ENCODE results near the gene LRRC1.

The LRRC1 gene

DNA sequence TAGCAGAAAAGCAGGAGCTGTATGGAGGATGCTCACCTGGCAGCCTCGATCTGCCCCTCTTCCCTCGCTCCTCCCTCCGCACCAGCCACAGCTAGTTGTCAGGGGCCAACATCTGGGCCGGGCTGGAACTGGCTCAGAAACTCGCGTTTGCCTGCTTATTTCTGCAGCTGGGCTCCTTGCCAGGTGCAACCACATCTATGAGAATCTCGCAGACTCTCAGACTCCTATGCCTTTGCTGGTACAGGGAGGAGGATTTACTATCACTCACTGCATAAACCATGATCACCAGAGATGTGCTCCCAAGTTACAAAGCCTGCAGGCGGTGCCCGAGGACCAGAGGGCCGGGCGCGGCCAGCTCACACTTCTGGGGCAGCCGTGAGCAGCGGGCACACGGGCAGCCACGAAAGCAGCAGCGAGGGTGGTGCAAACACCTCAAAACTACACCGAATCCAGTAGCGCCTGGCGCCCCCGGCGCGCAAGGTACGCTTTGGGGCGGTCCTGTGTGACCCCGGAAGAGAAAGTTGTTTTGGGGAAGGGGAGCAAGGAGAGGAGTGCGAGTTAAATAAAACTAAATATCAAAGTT lies 577 bp upstream of the LRRC1 start (continued):
- TF ChIP-seq, protein P1, sequence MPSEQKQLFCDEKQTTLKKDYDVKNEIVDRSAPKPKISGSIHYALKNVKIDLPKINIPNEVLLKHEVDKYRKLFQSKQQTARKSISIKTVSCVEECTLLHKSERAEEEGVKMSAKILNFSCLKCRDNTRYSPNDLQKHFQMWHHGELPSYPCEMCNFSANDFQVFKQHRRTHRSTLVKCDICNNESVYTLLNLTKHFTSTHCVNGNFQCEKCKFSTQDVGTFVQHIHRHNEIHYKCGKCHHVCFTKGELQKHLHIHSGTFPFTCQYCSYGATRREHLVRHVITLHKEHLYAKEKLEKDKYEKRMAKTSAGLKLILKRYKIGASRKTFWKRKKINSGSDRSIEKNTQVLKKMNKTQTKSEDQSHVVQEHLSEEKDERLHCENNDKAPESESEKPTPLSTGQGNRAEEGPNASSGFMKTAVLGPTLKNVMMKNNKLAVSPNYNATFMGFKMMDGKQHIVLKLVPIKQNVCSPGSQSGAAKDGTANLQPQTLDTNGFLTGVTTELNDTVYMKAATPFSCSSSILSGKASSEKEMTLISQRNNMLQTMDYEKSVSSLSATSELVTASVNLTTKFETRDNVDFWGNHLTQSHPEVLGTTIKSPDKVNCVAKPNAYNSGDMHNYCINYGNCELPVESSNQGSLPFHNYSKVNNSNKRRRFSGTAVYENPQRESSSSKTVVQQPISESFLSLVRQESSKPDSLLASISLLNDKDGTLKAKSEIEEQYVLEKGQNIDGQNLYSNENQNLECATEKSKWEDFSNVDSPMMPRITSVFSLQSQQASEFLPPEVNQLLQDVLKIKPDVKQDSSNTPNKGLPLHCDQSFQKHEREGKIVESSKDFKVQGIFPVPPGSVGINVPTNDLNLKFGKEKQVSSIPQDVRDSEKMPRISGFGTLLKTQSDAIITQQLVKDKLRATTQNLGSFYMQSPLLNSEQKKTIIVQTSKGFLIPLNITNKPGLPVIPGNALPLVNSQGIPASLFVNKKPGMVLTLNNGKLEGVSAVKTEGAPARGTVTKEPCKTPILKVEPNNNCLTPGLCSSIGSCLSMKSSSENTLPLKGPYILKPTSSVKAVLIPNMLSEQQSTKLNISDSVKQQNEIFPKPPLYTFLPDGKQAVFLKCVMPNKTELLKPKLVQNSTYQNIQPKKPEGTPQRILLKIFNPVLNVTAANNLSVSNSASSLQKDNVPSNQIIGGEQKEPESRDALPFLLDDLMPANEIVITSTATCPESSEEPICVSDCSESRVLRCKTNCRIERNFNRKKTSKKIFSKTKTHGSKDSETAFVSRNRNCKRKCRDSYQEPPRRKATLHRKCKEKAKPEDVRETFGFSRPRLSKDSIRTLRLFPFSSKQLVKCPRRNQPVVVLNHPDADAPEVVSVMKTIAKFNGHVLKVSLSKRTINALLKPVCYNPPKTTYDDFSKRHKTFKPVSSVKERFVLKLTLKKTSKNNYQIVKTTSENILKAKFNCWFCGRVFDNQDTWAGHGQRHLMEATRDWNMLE (tag by site-specific recombination; conservative IDR thresholded peaks at IDR 0.05; ENCODE audit: low read depth): peak; percentile 69
- TF ChIP-seq ZNF768 (tag by site-specific recombination; IDR thresholded peaks at IDR 0.05) (no peak), ZBTB48 (tag by site-specific recombination; IDR thresholded peaks at IDR 0.05) (no peak), ZNF792 (tag by site-specific recombination; IDR thresholded peaks at IDR 0.05) (no peak), ZNF169 (tag by site-specific recombination; IDR thresholded peaks at IDR 0.05) (no peak), ZNF837 (tag by site-specific recombination; IDR thresholded peaks at IDR 0.05) (no peak), ZSCAN16 (tag by site-specific recombination; IDR thresholded peaks at IDR 0.05) (peak; percentile 72), ZNF660 (tag by site-specific recombination; IDR thresholded peaks at IDR 0.05) (no peak), ZNF354C (tag by site-specific recombination; IDR thresholded peaks at IDR 0.05; ENCODE audit: borderline replicate concordance, low read depth) (no peak), ZFP41 (tag by site-specific recombination; IDR thresholded peaks at IDR 0.05; ENCODE audit: borderline replicate concordance) (no peak), ZNF624 (tag by site-specific recombination; IDR thresholded peaks at IDR 0.05) (no peak), ZNF670 (tag by site-specific recombination; IDR thresholded peaks at IDR 0.05; ENCODE audit: low read depth) (no peak), ZNF292 (tag by site-specific recombination; IDR thresholded peaks at IDR 0.05; ENCODE audit: borderline replicate concordance, low read depth) (no peak), ZNF184 (tag by site-specific recombination; IDR thresholded peaks at IDR 0.05) (no peak), GLIS1 (tag by site-specific recombination; IDR thresholded peaks at IDR 0.05) (no peak)
- TF ChIP-seq, protein P2, sequence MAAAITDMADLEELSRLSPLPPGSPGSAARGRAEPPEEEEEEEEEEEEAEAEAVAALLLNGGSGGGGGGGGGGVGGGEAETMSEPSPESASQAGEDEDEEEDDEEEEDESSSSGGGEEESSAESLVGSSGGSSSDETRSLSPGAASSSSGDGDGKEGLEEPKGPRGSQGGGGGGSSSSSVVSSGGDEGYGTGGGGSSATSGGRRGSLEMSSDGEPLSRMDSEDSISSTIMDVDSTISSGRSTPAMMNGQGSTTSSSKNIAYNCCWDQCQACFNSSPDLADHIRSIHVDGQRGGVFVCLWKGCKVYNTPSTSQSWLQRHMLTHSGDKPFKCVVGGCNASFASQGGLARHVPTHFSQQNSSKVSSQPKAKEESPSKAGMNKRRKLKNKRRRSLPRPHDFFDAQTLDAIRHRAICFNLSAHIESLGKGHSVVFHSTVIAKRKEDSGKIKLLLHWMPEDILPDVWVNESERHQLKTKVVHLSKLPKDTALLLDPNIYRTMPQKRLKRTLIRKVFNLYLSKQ (tag by site-specific recombination; IDR thresholded peaks at IDR 0.05; ENCODE audit: borderline replicate concordance): no peak
- TF ChIP-seq, protein P3, sequence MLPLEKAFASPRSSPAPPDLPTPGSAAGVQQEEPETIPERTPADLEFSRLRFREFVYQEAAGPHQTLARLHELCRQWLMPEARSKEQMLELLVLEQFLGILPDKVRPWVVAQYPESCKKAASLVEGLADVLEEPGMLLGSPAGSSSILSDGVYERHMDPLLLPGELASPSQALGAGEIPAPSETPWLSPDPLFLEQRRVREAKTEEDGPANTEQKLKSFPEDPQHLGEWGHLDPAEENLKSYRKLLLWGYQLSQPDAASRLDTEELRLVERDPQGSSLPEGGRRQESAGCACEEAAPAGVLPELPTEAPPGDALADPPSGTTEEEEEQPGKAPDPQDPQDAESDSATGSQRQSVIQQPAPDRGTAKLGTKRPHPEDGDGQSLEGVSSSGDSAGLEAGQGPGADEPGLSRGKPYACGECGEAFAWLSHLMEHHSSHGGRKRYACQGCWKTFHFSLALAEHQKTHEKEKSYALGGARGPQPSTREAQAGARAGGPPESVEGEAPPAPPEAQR (tag by site-specific recombination; IDR thresholded peaks at IDR 0.05): no peak
- TF ChIP-seq, protein P4, sequence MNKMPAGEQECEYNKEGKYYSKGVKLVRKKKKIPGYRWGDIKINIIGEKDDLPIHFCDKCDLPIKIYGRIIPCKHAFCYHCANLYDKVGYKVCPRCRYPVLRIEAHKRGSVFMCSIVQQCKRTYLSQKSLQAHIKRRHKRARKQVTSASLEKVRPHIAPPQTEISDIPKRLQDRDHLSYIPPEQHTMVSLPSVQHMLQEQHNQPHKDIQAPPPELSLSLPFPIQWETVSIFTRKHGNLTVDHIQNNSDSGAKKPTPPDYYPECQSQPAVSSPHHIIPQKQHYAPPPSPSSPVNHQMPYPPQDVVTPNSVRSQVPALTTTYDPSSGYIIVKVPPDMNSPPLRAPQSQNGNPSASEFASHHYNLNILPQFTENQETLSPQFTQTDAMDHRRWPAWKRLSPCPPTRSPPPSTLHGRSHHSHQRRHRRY (tag by site-specific recombination; IDR thresholded peaks at IDR 0.05): no peak
- TF ChIP-seq, protein P5, sequence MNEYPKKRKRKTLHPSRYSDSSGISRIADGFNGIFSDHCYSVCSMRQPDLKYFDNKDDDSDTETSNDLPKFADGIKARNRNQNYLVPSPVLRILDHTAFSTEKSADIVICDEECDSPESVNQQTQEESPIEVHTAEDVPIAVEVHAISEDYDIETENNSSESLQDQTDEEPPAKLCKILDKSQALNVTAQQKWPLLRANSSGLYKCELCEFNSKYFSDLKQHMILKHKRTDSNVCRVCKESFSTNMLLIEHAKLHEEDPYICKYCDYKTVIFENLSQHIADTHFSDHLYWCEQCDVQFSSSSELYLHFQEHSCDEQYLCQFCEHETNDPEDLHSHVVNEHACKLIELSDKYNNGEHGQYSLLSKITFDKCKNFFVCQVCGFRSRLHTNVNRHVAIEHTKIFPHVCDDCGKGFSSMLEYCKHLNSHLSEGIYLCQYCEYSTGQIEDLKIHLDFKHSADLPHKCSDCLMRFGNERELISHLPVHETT (tag by site-specific recombination; IDR thresholded peaks at IDR 0.05): peak; percentile 64; the same call in 1 of the 2 replicates
- TF ChIP-seq, protein P6, sequence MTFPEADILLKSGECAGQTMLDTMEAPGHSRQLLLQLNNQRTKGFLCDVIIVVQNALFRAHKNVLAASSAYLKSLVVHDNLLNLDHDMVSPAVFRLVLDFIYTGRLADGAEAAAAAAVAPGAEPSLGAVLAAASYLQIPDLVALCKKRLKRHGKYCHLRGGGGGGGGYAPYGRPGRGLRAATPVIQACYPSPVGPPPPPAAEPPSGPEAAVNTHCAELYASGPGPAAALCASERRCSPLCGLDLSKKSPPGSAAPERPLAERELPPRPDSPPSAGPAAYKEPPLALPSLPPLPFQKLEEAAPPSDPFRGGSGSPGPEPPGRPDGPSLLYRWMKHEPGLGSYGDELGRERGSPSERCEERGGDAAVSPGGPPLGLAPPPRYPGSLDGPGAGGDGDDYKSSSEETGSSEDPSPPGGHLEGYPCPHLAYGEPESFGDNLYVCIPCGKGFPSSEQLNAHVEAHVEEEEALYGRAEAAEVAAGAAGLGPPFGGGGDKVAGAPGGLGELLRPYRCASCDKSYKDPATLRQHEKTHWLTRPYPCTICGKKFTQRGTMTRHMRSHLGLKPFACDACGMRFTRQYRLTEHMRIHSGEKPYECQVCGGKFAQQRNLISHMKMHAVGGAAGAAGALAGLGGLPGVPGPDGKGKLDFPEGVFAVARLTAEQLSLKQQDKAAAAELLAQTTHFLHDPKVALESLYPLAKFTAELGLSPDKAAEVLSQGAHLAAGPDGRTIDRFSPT (tag by site-specific recombination; IDR thresholded peaks at IDR 0.05): 0 out of 2 replicates have a peak, but pooled peaks have one; percentile 16
- TF ChIP-seq, protein P7, sequence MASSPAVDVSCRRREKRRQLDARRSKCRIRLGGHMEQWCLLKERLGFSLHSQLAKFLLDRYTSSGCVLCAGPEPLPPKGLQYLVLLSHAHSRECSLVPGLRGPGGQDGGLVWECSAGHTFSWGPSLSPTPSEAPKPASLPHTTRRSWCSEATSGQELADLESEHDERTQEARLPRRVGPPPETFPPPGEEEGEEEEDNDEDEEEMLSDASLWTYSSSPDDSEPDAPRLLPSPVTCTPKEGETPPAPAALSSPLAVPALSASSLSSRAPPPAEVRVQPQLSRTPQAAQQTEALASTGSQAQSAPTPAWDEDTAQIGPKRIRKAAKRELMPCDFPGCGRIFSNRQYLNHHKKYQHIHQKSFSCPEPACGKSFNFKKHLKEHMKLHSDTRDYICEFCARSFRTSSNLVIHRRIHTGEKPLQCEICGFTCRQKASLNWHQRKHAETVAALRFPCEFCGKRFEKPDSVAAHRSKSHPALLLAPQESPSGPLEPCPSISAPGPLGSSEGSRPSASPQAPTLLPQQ (tag by site-specific recombination; IDR thresholded peaks at IDR 0.05): no peak
- TF ChIP-seq, protein P8, sequence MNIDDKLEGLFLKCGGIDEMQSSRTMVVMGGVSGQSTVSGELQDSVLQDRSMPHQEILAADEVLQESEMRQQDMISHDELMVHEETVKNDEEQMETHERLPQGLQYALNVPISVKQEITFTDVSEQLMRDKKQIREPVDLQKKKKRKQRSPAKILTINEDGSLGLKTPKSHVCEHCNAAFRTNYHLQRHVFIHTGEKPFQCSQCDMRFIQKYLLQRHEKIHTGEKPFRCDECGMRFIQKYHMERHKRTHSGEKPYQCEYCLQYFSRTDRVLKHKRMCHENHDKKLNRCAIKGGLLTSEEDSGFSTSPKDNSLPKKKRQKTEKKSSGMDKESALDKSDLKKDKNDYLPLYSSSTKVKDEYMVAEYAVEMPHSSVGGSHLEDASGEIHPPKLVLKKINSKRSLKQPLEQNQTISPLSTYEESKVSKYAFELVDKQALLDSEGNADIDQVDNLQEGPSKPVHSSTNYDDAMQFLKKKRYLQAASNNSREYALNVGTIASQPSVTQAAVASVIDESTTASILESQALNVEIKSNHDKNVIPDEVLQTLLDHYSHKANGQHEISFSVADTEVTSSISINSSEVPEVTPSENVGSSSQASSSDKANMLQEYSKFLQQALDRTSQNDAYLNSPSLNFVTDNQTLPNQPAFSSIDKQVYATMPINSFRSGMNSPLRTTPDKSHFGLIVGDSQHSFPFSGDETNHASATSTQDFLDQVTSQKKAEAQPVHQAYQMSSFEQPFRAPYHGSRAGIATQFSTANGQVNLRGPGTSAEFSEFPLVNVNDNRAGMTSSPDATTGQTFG (tag by site-specific recombination; IDR thresholded peaks at IDR 0.05; ENCODE audit: borderline replicate concordance): no peak

Data from HEK293 (cell line).